T-helper 17 cell (primary cell): Measurements from ENCODE around the gene PYGM. TPM values are rescaled to one million over a fixed set of nuclear protein-coding genes. Genes with fewer than 3 reads are reported as not detected.

ENCODE experiments used
- ATAC-seq: fragments of 150-1000 bp; cut with Tn5 transposase; 2 replicates; pipeline ENCODE4 v1.10.0; 2021; ENCODE audit warnings: mild to moderate bottlenecking, moderate library complexity
- DNase-seq, 3 donors: peaks; one replicate each; pipeline versions ENCODE4 v3.0.0 to v3.0.0-alpha.2; 2020 to 2021
- H3K9me3 ChIP-seq: one replicate; pipeline ENCODE4 v1.7.0; 2013; ENCODE audit warnings: low read length, mild to moderate bottlenecking; ENCODE audit not compliant: control insufficient read depth, poor library complexity, severe bottlenecking
- H3K27ac Mint-ChIP-seq: one replicate; pipeline ENCODE4 v1.8.0; 2022; ENCODE audit warnings: mild to moderate bottlenecking, moderate library complexity, mixed read lengths
- H3K27me3 Mint-ChIP-seq: one replicate; pipeline ENCODE4 v1.8.0; 2022; ENCODE audit warnings: mixed read lengths
- H3K36me3 Mint-ChIP-seq: one replicate; pipeline ENCODE4 v1.8.0; 2022; ENCODE audit warnings: low read depth, mixed read lengths
- H3K4me1 Mint-ChIP-seq: one replicate; pipeline ENCODE4 v1.8.0; 2022; ENCODE audit warnings: mild to moderate bottlenecking, mixed read lengths
- H3K4me3 Mint-ChIP-seq: one replicate; pipeline ENCODE4 v1.8.0; 2022; ENCODE audit warnings: mild to moderate bottlenecking, moderate library complexity, mixed read lengths
- total RNA-seq, 4 donors: library from RNA in 2 of 4; stranded (reverse) in 2 of 4; gene quantifications; one replicate each; pipeline ENCODE4 v1.2.3 and lab custom pipeline; 2022 to 2026

The PYGM gene
- total RNA-seq, 2 donors from 2014 or later, result 11.8 to 27.1 TPM

DNA sequence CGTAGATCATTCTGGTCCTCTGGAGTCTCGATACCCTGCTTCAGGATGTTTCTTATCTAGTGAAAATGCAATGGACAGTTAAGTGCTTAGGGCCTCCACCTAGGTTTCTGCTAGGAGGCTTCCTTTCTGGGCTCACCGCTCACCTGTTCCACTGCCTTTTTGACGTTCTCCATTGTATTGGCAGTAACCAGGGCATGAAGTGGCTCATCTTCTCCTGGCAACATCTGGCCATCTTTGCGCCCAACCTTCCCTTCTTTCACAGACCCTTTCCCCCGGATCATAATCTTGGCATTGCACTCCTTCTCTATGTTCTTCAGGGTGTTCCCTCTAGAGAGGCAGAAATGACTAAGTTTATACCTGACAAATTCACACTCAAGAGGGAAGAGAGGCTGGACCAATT lies 9.5 kb upstream of the PYGM start:
- H3K27ac Mint-ChIP-seq, result peak overlapping the region; percentile 91
- H3K36me3 Mint-ChIP-seq, result peaks cover 25% of the 10 kb centered on the region
- H3K4me3 Mint-ChIP-seq, result peak overlapping the region; percentile 89
- peaks cover 55% of the 10 kb centered on the region for H3K4me1 Mint-ChIP-seq
- no peaks in the 10 kb centered on the region for H3K27me3 Mint-ChIP-seq
- ATAC-seq (no peak), DNase-seq (no peak)
- H3K9me3 ChIP-seq, result no peaks in the 10 kb centered on the region

DNA sequence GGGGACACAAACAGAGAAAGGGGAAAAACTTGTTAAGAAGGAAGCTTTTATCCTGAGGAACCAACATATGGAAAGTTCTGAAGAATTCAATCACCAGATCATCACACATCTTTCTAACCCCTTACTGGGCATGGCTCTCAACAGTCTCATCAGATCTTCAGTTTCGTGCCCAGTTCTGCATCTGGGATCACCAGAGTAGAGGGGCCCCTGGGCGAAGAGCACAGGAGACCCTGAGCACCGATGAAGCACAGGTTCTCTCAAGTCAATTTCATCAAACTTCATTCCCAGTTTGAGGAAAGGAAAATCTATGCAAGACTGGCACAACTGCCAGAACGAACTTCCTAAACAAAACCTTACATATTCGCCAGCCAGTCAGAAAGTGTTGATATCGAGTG lies 8.5 kb upstream of the PYGM start:
- DNase-seq, result no peak
- H3K36me3 Mint-ChIP-seq, result peaks cover 24% of the 10 kb centered on the region

DNA sequence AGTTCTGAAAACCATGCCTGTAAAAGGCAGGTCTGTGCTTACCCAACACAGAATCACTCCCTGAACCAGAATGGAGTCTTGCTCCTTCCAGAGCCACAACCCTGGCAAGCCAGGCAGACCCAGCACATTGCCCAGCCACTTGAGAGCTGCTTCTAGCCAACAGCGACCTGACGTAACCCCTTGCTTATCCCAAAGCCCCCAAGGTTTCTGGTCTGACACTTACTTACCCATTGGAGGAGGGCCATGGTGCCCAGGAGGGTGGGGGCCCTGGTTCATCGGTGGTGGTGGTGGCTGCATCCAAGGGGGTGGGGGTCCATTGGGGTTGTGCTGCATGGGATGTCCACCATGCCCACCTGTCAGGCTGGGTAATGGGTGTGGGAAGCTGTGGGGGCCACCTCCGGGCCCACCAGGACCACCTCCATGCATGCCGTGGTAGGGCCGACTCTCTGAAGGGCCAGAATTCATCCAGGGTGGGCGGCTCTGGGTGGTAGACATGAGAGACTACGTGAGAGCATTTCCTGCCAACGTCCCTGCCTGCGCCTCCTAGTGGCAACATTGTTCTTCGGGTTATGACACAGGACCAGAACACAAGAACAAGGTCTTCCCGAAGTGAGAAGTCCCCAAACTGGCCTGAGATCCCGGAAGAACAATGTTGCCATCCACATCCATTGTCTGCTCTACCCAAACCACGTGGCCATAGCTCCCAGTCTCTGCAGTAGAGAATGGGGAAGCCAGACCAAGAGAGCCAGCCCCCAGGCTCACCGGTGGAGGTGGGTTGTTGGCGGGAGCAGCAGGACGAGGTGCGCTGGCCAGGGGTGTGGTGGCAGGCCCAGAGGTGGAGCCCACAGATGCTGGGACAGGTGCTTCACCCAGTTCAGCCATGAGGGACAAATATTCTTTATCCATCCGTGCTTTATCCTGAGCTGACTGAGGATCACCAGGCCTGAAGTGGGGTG lies 7.8 kb upstream of the PYGM start:
- Mint-ChIP-seq H3K4me3 (peak overlapping the region; percentile 95), H3K36me3 (peaks cover 26% of the 10 kb centered on the region), H3K27me3 (no peaks in the 10 kb centered on the region), H3K4me1 (peaks cover 64% of the 10 kb centered on the region), H3K27ac (peak overlapping the region; percentile 91)
- ATAC-seq (peak; percentile 34), DNase-seq (peak; percentile 57 to 79 (median 66))
- H3K9me3 ChIP-seq, result no peaks in the 10 kb centered on the region

More for the DNA sequence above, 8.5 kb upstream of the PYGM start:
- H3K9me3 ChIP-seq, result no peaks in the 10 kb centered on the region
- Mint-ChIP-seq H3K27me3 (no peaks in the 10 kb centered on the region), H3K4me1 (peaks cover 60% of the 10 kb centered on the region), H3K27ac (peak overlapping the region; percentile 91), H3K4me3 (peak overlapping the region; percentile 95)
- ATAC-seq, result no peak

DNA sequence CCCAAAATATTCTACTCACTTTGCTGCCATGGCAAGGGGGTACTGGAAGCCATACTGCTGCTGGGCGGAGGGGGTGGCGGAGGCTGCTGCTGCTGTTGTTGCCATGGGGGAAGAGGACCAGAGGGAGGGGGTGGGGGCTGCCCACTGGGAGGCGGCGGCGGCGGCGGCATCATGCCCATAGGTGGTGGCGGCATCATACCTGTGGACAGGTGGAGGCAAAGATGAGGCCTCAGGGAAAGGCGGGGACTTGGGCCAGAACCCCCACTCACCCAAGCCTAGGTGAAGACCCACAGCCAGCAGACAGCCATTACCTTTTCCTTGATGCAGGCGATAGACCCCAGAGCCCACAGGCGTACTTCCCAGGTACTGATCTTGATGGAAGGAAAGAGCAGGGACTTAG lies 7.1 kb upstream of the PYGM start:
- no peaks in the 10 kb centered on the region for H3K27me3 Mint-ChIP-seq
- no peaks in the 10 kb centered on the region for H3K9me3 ChIP-seq
- no peak for ATAC-seq
- DNase-seq, result no peak
- H3K36me3 Mint-ChIP-seq, result peaks cover 28% of the 10 kb centered on the region
- H3K4me3 Mint-ChIP-seq, result peak overlapping the region; percentile 95
- H3K27ac Mint-ChIP-seq, result peak overlapping the region; percentile 91
- H3K4me1 Mint-ChIP-seq, result peaks cover 67% of the 10 kb centered on the region

DNA sequence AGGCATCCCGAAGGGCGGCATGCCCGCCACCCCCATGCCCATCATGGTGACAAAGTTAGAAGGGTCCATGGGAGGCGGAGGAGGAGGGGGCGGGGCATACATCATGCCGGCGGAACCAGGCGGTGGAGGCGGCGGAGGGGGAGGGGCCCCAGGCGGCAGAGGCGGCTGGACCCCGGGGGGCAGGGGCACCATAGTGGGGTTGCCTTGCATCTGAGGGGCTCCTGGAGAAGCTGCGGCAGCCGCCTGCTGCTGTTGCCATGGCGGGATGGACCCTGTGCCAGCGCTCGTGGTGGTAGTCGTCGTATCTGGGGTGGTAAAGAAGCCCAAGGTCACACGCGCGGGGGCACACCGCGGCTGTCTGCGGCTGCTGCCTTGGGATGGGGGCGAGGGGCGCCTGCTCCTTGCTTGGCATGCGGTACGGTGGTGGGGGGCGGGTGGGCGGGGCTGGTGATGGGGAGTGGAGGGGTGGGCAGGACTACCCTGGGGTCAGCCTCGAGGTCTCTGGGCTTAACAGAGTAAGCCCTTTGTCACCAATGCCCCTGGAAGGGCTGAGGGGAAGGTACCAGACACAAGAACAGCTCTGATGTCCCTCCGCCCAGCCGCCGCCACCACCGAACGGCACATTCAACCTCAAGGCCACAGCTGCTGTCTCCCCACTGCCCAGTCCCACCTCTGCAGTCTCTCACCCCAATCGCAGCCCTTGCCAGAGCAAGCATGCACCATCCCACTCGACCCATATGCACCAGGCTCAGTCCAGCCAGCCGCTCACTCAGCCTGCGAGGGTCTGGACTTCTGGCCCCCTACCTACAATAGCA lies 6.3 kb upstream of the PYGM start:
- Mint-ChIP-seq H3K36me3 (peaks cover 28% of the 10 kb centered on the region), H3K4me3 (peak overlapping the region; percentile 95), H3K27ac (peak overlapping the region; percentile 95), H3K4me1 (peaks cover 68% of the 10 kb centered on the region), H3K27me3 (no peaks in the 10 kb centered on the region)
- DNase-seq, result peak in 1 of 3 donors; percentile 4
- H3K9me3 ChIP-seq, result no peaks in the 10 kb centered on the region
- ATAC-seq, result no peak

DNA sequence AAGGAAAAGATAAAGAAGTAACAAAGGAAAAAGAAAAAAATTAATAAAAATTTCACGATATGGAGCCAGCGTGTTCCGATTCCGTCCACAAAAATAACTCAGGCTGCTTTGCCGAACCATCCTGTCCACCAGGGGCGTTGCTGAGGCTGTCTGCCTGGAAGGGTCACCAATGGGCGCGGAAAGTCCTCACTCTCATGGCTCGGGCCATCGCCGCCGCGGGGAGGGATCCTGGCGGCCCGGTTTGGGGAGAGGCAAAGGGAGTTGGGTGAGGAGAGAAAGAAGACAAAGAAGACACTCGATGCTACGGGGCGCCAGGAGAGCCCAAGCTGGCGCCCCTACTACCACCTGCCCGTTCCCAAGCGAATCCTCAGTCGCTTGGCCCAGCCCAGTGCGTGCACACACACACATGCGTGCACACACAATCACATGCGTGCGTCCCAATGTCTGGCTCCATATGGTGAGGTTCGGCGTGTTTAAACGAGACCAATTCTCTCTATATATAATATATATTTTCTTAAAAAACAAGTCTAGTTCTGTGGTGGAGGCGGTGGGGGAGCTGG lies 5.6 kb upstream of the PYGM start:
- H3K36me3 Mint-ChIP-seq, result peaks cover 27% of the 10 kb centered on the region
- no peaks in the 10 kb centered on the region for H3K27me3 Mint-ChIP-seq
- peaks cover 71% of the 10 kb centered on the region for H3K4me1 Mint-ChIP-seq
- no peaks in the 10 kb centered on the region for H3K9me3 ChIP-seq
- H3K4me3 Mint-ChIP-seq, result peak overlapping the region; percentile 95
- DNase-seq (peak in 1 of 3 donors; percentile 6), ATAC-seq (no peak)
- peak overlapping the region; percentile 95 for H3K27ac Mint-ChIP-seq

DNA sequence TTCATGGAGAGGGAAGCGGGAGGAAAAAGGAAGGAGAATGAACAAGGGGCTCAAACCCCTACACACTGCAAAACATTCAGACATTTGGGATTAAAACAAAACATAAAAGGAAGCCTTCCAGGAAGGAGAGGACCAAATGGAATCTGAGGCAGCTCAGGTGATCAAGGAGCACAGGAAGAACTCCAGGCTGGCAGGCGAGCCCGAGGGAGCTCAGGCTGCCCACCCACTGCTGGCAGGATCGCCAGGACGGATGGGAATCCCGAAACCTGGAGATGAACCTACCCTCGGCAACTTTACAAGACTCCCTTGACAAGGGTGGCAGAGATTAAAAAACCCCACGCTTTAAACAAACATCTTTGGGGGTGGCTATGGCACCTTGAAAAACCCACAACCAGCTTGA lies 5.0 kb upstream of the PYGM start:
- no peaks in the 10 kb centered on the region for H3K9me3 ChIP-seq
- Mint-ChIP-seq H3K4me1 (peaks cover 72% of the 10 kb centered on the region), H3K27ac (peak overlapping the region; percentile 95), H3K27me3 (no peaks in the 10 kb centered on the region), H3K4me3 (peak overlapping the region; percentile 95), H3K36me3 (peaks cover 25% of the 10 kb centered on the region)
- DNase-seq (no peak), ATAC-seq (no peak)

DNA sequence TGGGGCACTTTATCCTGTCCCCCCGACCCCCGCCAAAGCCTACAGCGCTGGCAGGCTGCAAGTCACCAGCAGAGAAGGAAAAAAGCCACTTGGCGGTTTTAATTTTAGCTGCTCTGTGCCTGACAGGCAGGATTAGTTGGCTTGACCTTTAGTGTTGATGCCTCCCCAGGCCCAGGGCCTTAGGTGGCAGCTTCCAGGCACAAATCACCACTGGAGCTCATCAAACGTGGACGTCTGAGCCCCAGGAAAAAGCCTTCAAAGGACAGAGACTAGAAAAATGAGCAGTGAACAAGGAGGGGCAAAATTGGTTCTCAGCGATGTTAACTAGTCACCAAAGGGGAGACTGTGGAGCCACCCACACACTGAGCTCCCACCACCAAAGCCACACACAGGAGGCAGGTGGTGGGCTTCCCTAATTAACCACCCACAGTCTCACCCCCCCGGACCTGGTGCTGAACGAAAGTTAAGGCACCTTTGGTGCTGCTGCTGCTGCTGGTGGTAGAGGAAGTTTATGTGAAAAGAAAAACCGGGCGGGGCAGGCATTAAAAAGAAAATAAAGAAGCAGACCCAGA lies 4.4 kb upstream of the PYGM start:
- no peaks in the 10 kb centered on the region for H3K9me3 ChIP-seq
- Mint-ChIP-seq H3K36me3 (peaks cover 21% of the 10 kb centered on the region), H3K4me1 (peaks cover 71% of the 10 kb centered on the region), H3K27ac (peak overlapping the region; percentile 95), H3K4me3 (peak overlapping the region; percentile 95), H3K27me3 (no peaks in the 10 kb centered on the region)
- DNase-seq (peak in 1 of 3 donors; percentile 46), ATAC-seq (peak; percentile 35)

DNA sequence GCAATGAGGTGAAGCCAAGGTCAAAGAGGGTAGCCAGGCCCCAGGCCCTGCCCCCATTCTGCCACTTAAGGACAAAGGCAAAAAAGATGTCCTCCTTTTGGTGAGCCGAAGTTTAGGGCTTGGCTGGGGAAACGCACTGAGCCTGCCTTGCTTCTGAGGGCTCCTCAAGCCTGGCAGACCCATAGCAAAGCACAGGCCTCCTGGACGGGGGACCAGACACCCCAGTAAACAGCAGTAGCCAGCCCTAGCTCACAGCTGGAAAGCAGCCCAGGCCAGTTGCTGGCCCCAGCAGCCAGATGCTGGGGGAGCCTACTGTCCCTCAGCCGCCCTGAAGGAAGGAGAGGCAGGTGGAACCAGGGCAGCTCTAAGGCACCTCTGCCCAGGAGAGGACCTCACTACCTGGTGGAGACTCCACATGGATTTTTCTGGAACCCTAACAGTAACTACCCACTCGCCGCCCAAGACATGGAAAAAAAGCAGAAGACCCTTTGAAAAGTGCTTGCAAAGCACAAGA lies 3.8 kb upstream of the PYGM start:
- H3K36me3 Mint-ChIP-seq, result peaks cover 21% of the 10 kb centered on the region
- H3K4me3 Mint-ChIP-seq, result peak overlapping the region; percentile 95
- peak overlapping the region; percentile 95 for H3K27ac Mint-ChIP-seq
- no peaks in the 10 kb centered on the region for H3K27me3 Mint-ChIP-seq
- H3K9me3 ChIP-seq, result no peaks in the 10 kb centered on the region
- DNase-seq (no peak), ATAC-seq (peak; percentile 7)
- peaks cover 70% of the 10 kb centered on the region for H3K4me1 Mint-ChIP-seq

DNA sequence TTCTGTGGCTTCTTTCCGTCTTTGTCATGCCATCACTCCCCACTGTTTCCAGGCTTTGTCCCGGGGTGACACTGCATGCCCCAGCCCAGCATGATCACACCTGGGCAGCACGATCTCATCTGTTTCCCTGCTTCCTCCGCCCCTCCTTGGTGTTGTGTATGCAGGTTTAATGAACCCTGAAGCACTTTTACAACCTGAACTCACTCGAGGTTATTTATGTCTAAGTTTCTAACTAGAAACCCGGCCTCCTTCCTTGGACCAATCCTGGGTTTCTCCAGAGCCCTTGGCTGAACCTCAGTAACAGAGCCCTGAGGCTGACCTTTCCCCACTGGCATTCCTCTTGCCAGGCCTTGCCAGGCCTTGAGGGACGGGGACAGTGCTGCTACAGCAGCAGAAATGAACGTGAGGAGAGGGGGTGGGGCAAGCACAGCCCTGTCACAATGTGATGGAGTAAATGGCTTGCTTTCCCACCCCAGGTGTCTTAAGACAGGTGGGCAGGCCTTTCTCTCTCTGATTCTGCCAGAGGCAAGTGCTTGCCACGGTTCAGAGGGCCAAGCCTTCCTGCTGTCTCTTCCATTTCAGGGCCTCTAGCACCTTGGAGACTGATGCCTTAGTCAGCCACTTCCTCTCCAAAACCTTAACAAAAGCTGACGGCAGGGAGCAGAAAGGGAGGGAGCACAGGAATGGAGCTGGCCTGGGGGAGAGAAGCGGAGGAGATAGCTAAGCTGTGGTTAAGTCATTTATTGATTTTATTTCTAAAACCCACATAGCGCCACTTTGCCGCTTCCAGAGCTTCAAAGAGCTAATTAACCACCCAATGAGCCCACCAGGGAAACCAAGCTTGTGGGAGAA lies 3.1 kb upstream of the PYGM start:
- no peaks in the 10 kb centered on the region for H3K9me3 ChIP-seq
- Mint-ChIP-seq H3K4me1 (peaks cover 64% of the 10 kb centered on the region), H3K4me3 (peak overlapping the region; percentile 95), H3K36me3 (peaks cover 21% of the 10 kb centered on the region), H3K27ac (peak overlapping the region; percentile 95), H3K27me3 (no peaks in the 10 kb centered on the region)
- DNase-seq, result no peak
- ATAC-seq, result peak; percentile 12

DNA sequence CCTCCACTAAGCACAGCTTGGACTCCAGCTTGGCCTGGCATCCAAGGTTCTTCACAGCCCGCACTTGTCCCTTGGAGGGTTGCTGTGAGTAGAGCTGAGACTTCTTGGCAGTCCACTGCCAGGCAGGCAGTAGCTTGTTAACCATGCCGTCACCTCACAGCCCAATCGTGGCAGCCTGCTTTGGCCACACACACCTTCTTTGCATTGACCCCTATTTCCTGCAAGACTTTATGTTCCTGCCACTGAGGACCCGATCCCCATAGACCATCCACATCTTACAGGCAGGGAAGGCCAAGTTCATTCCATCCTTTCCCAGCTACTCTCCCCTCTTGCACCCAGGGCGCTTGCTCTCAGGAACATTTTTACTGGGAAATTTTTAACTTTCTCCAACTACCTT lies 2.5 kb upstream of the PYGM start:
- peak overlapping the region; percentile 95 for H3K27ac Mint-ChIP-seq
- no peaks in the 10 kb centered on the region for H3K27me3 Mint-ChIP-seq
- ATAC-seq (no peak), DNase-seq (no peak)
- H3K9me3 ChIP-seq, result no peaks in the 10 kb centered on the region
- H3K4me1 Mint-ChIP-seq, result peaks cover 62% of the 10 kb centered on the region
- H3K4me3 Mint-ChIP-seq, result peak overlapping the region; percentile 95
- peaks cover 17% of the 10 kb centered on the region for H3K36me3 Mint-ChIP-seq
